Activated naive CD4-positive, alpha-beta T cell treated with anti-CD3 and anti-CD28 coated beads, Interleukin-2, amount 50 U/mL, for 24 hours (primary cell): Measurements from ENCODE around the gene TMCO2.

Experiments used
- H3K27ac Mint-ChIP-seq: one replicate; pipeline ENCODE4 v1.8.0; 2021; ENCODE audit warnings: mild to moderate bottlenecking, mixed read lengths
- H3K27me3 Mint-ChIP-seq: one replicate; pipeline ENCODE4 v1.8.0; 2021; ENCODE audit warnings: mixed read lengths
- H3K36me3 Mint-ChIP-seq: one replicate; pipeline ENCODE4 v1.8.0; 2021; ENCODE audit warnings: mixed read lengths
- H3K4me1 Mint-ChIP-seq: one replicate; pipeline ENCODE4 v1.8.0; 2021; ENCODE audit warnings: mixed read lengths
- H3K4me3 Mint-ChIP-seq: one replicate; pipeline ENCODE4 v1.8.0; 2021; ENCODE audit warnings: mild to moderate bottlenecking, mixed read lengths
- H3K9me3 Mint-ChIP-seq: one replicate; pipeline ENCODE4 v1.8.0; 2021; ENCODE audit warnings: mixed read lengths

The TMCO2 gene

DNA sequence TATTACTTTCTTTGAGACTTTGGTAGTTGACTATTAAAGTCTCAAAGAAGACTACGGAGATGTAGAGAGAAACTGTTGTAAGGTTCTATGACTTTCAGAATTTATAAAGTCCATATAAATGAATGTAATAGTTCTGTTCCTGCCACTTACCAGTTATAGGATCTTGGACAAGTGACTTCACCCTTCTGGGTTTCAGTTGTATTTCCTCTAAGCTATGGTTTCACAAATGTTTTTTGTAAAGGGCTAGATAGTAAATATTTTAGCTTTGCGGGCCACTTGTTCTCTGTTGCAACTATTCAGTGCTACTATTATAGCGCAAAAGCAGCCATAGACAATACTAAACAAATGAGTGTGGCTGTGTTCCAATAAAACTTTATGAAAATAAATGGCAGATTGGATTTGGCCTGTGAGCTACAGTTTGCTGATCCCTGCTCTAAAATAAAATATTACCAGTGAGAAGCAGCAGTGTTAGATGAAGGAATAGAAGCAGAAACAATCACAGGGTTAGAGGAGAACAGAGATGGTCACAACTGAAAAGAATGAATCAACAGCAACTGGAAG is 25.0 kb downstream of the TMCO2 start:
- Mint-ChIP-seq H3K4me1 (peaks cover 24% of the 10 kb centered on the region), H3K9me3 (no peaks in the 10 kb centered on the region), H3K27me3 (no peaks in the 10 kb centered on the region), H3K36me3 (peaks cover 31% of the 10 kb centered on the region), H3K4me3 (no peak overlapping the region), H3K27ac (no peak overlapping the region)

DNA sequence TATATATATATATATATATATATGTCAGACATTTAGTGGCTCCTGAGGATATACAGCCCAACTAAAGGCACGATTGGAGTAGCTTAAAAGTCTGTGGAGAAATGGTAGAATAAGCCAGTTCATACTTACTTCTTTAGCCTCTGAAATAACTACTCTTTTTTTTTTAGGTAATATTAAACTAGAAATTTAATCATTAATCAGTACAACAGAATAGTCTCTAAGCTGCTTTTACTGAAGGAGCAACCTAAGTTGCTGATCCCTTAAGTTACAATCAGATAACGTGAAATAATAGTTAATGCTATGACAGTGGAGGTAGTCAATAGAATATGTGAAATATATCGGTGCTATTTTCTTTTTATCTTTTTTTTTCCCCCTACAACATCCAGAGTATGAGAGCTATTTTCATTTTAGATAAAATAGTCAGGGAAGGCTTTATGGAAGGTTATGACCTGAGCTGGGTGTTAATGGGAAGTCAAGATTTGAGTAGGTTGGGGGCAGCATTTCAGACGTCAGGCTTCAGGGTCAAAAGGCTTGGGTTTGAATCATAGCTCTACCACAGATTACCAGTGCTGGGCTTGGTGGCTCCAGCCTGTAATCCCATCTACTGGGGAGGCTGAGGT is 25.9 kb downstream of the TMCO2 start:
- Mint-ChIP-seq H3K4me1 (peaks cover 24% of the 10 kb centered on the region), H3K36me3 (peaks cover 31% of the 10 kb centered on the region), H3K27me3 (no peaks in the 10 kb centered on the region), H3K4me3 (no peak overlapping the region), H3K27ac (no peak overlapping the region), H3K9me3 (no peaks in the 10 kb centered on the region)

DNA sequence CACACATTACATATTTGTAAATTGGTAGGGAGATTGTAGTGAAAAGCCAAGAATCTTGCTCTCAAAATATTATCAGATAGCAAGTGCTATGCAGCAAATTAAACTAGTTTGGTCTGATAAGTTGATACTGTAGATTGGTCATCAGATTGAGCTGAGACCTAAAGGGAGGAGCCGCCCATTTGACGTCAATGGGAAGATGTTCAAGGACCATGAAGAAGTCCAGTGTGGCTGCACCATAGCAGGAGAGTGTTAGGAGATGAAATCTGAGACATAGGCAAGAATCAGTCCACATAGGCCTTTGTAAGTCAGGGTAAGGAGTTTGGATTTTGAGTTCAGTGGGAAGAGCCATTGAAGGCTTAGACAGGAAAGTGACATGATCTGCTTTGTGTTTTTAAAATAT is 26.6 kb downstream of the TMCO2 start:
- Mint-ChIP-seq H3K4me3 (no peak overlapping the region), H3K27ac (peak overlapping the region; percentile 0), H3K36me3 (peaks cover 32% of the 10 kb centered on the region), H3K4me1 (peaks cover 26% of the 10 kb centered on the region), H3K27me3 (no peaks in the 10 kb centered on the region), H3K9me3 (no peaks in the 10 kb centered on the region)

DNA sequence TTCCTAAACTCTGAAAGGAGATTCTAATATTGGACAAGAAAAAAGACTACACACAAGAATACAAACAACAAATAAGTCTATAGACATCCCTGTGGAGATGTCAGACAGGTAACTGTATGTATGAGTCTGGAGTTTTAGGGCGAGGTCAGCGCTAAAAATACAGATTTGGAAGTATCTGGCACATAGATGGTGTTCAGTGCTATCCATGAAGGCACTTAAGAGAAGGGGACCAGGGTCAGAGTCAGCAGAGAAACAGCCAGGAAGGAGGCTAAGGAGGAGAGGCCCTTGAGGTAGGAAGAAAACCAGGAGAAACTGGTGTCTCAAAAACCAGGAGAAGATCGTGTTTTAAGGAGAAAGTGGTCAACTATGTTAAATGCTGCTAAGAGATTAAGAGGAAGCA is 28.4 kb downstream of the TMCO2 start:
- Mint-ChIP-seq H3K4me1 (peaks cover 18% of the 10 kb centered on the region), H3K9me3 (no peaks in the 10 kb centered on the region), H3K27ac (peak overlapping the region; percentile 90), H3K36me3 (peaks cover 25% of the 10 kb centered on the region), H3K27me3 (no peaks in the 10 kb centered on the region), H3K4me3 (no peak overlapping the region)

DNA sequence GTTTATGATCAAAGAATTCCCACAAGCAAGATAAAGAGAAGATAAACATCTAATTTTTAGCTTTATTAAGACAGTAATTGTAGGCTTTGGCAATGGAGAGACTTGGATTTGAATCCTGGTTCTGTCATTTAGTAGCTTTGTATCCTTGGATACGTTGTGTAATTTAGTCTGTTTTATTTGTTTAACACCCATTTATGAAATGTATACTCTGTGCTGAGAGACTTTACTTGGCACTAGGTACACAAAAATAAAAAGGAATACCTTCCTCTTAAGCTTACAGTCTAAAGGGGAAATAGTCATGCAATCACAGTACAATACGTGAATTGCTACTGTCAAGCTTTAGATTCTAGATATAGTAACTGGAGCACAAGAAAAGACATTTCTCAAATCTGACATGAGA is 34.1 kb downstream of the TMCO2 start:
- H3K9me3 Mint-ChIP-seq, result no peaks in the 10 kb centered on the region
- H3K4me3 Mint-ChIP-seq, result no peak overlapping the region
- no peak overlapping the region for H3K27ac Mint-ChIP-seq
- no peaks in the 10 kb centered on the region for H3K27me3 Mint-ChIP-seq
- peaks cover 12% of the 10 kb centered on the region for H3K4me1 Mint-ChIP-seq
- H3K36me3 Mint-ChIP-seq, result peaks cover 14% of the 10 kb centered on the region

DNA sequence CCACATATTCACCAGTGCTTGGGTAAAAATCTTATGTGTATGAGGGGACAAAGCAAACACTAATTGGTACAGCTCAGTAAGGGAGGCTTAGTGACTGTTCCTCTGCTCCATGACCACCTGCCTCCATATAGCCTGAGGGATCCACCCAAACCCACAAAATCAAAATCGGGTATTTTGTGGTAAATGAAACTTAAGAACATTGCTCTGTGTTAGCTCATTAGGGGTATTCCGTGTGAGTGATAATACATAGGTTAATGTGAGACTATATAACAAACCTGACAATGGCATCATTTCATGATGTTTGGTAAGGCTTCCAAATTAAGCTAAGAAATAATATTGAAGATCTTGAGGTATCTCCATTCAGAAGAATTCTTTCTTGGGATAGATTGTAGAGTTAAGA is 43.6 kb downstream of the TMCO2 start:
- no peaks in the 10 kb centered on the region for H3K9me3 Mint-ChIP-seq
- H3K27ac Mint-ChIP-seq, result no peak overlapping the region

DNA sequence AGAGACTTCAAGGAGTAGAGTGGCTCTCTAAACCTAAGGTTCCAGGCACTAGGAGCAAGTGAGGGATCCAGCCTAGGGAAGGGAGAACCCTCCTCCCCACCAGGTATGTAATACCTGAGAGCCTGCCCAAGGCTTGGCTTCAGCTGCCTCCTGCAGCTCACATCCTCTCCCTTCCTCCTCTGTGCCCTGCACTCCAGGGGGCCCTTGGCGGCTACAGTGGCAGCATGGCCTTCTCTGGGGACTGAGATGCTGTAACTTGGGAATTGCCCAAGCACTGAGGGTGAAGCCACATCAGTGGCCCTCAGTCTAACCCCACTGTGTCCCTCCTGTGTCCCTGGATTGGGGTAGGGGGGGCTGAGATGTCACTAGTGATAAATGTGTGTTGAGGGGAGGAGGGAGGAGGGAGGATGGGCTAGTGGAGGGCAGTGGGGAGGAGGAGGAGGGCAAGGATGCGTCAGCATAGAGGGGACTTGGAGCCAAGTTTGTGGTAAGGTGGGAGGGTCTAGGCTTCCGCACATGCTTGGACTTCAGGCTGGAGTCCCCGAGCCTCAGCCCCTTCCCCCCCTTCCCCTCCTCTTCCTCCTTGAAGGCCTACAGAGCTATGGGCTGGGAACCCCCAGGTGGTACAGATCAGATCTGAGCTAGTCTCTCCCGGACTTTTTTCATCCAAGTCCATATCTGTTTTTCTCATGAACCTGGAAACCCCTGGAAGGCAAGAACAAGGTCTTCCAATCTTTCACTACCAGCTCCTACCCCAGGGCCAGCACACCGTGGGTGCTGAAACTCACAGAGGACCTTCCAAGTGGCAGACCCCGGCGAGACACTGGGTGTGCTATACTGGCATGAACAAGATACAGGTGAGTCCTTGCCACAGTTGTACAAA is 51.9 kb downstream of the TMCO2 start:
- no peak overlapping the region for H3K4me3 Mint-ChIP-seq
- H3K36me3 Mint-ChIP-seq, result no peaks in the 10 kb centered on the region
- no peaks in the 10 kb centered on the region for H3K27me3 Mint-ChIP-seq
- no peaks in the 10 kb centered on the region for H3K4me1 Mint-ChIP-seq
- no peak overlapping the region for H3K27ac Mint-ChIP-seq
- no peaks in the 10 kb centered on the region for H3K9me3 Mint-ChIP-seq

More for the DNA sequence above, 43.6 kb downstream of the TMCO2 start:
- H3K27me3 Mint-ChIP-seq, result no peaks in the 10 kb centered on the region
- H3K36me3 Mint-ChIP-seq, result peaks cover 20% of the 10 kb centered on the region
- no peaks in the 10 kb centered on the region for H3K4me1 Mint-ChIP-seq
- H3K4me3 Mint-ChIP-seq, result no peak overlapping the region

DNA sequence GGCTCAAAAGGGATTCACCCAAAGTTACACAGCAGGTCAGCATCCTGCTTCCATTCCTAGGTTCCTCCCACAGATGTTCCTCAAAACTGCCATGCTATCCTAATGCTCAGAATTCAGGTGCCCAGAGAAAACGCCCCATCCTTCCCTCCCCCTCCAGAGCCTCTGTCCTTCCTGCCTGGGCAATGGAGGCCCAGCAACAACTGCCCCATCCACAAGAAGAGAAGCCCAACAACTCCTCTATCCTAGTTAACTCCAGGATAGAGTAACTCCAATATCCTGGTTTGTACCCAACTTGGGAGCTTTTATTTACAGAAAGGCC is 52.5 kb downstream of the TMCO2 start:
- H3K9me3 Mint-ChIP-seq, result no peaks in the 10 kb centered on the region
- H3K27me3 Mint-ChIP-seq, result no peaks in the 10 kb centered on the region
- H3K4me1 Mint-ChIP-seq, result no peaks in the 10 kb centered on the region
- no peak overlapping the region for H3K4me3 Mint-ChIP-seq
- no peak overlapping the region for H3K27ac Mint-ChIP-seq
- no peaks in the 10 kb centered on the region for H3K36me3 Mint-ChIP-seq

DNA sequence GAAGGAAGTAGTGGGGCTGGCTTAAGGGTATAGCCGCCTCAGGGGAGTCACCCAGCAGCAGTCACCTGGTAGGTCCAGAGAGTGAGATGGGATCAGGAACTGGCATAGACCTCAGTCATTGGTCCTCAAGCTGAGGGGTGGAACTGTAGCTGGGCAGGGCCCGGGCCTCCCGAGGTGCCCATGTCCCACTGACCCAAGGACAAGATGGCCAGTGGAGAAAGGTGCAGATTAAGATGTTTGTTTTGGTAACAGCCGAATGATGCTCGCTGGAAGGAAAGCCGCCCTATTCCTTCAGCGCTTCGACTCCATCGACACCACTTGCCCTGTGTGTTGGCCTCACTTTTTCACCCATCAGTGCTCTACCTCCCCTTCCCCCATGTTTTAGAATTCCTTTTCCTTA is 52.9 kb downstream of the TMCO2 start:
- no peaks in the 10 kb centered on the region for H3K27me3 Mint-ChIP-seq
- H3K4me1 Mint-ChIP-seq, result no peaks in the 10 kb centered on the region
- H3K4me3 Mint-ChIP-seq, result no peak overlapping the region
- no peak overlapping the region for H3K27ac Mint-ChIP-seq
- H3K9me3 Mint-ChIP-seq, result no peaks in the 10 kb centered on the region
- H3K36me3 Mint-ChIP-seq, result no peaks in the 10 kb centered on the region

DNA sequence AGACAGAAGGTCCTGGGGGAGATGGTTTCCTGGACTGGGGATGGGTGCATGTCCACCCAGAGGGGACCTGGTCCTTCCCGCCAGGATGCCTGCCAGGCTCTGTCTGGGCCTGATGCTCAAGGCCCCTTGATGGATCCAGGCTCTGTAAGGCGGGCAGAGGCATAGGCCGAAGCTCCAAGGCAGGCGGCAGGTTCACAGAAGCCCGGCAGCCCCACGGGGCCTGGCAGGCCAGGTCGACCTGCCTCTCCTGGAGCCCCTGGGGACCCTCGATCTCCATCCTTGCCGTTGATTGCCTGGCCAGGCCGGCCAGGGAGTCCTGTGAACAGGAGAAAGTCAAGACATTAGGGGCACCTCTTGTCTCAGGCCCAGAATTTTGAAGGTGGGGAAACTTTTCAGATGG is 53.3 kb downstream of the TMCO2 start:
- Mint-ChIP-seq H3K4me3 (no peak overlapping the region), H3K9me3 (no peaks in the 10 kb centered on the region), H3K27ac (no peak overlapping the region), H3K27me3 (no peaks in the 10 kb centered on the region), H3K4me1 (no peaks in the 10 kb centered on the region), H3K36me3 (no peaks in the 10 kb centered on the region)
